WTC11 (cell line): ENCODE measurements around the gene AKT2. TPM values are rescaled to one million over a fixed set of nuclear protein-coding genes. Genes with fewer than 3 reads are reported as not detected.

ENCODE experiments used
- ATAC-seq: fragments of 200-7000 bp; cut with Tn5 transposase; 2 replicates; pipeline ENCODE4 v1.10.0; 2021; ENCODE audit warnings: mild to moderate bottlenecking, moderate library complexity
- CTCF ChIA-PET: fragments of 300-600 bp; sonication (Branson Sonifier 250); formaldehyde crosslinking; loops from one replicate; lab custom pipeline; 2021; ENCODE audit warnings: antibody characterized with exemption; lab: Charles Lee
- POLR2A ChIA-PET: fragments of 350-600 bp; sonication (Branson Sonifier 250); formaldehyde crosslinking; loops from one replicate; lab custom pipeline; 2021; ENCODE audit warnings: antibody characterized with exemption; lab: Charles Lee
- DNase-seq: peaks from one replicate; pipeline ENCODE4 v3.0.0; 2021; ENCODE audit warnings: low spot score
- H3K27ac Mint-ChIP-seq: 2 replicates; pipeline ENCODE4 v1.8.0; 2021; ENCODE audit warnings: mixed read lengths
- H3K27me3 Mint-ChIP-seq: 2 replicates; pipeline ENCODE4 v1.8.0; 2021; ENCODE audit warnings: low read depth, mild to moderate bottlenecking, moderate library complexity, mixed read lengths
- H3K36me3 Mint-ChIP-seq: 2 replicates; pipeline ENCODE4 v1.8.0; 2021; ENCODE audit warnings: mixed read lengths
- H3K4me1 Mint-ChIP-seq: 2 replicates; pipeline ENCODE4 v1.8.0; 2022; ENCODE audit warnings: mixed read lengths
- H3K4me3 Mint-ChIP-seq: 2 replicates; pipeline ENCODE4 v1.8.0; 2021; ENCODE audit warnings: mild to moderate bottlenecking, moderate library complexity, mixed read lengths
- H3K9me3 Mint-ChIP-seq: 2 replicates; pipeline ENCODE4 v1.8.0; 2021; ENCODE audit warnings: mixed read lengths
- ATF1 ChIP-seq: sonication (generic); formaldehyde crosslinking; IDR thresholded peaks from 2 replicates; pipeline ENCODE4 v1.8.1; 2023; ENCODE audit warnings: mild to moderate bottlenecking, moderate library complexity, missing genetic modification reagents
- CREM ChIP-seq: sonication (generic); formaldehyde crosslinking; IDR thresholded peaks from 2 replicates; pipeline ENCODE4 v1.8.1; 2022; ENCODE audit warnings: mild to moderate bottlenecking, missing genetic modification reagents, moderate library complexity
- FOXJ3 ChIP-seq: sonication (generic); formaldehyde crosslinking; IDR thresholded peaks from 2 replicates; pipeline ENCODE4 v1.9.0; 2021; ENCODE audit warnings: missing genetic modification reagents, mild to moderate bottlenecking, borderline replicate concordance
- NFATC4 ChIP-seq: fragments of 250-450 bp; sonication (Bioruptor Pico); IDR thresholded peaks from 2 replicates; pipeline ENCODE4 v1.9.0; 2021; ENCODE audit warnings: mild to moderate bottlenecking
- SMAD4 ChIP-seq: sonication (generic); formaldehyde crosslinking; IDR thresholded peaks from 2 replicates; pipeline ENCODE4 v1.8.0; 2022; ENCODE audit warnings: mild to moderate bottlenecking, missing genetic modification reagents
- SP1 ChIP-seq: sonication (generic); formaldehyde crosslinking; conservative IDR thresholded peaks from 2 replicates; pipeline ENCODE4 v1.8.1; 2022; ENCODE audit warnings: missing genetic modification reagents
- TP53 ChIP-seq: sonication (generic); formaldehyde crosslinking; IDR thresholded peaks from 2 replicates; pipeline ENCODE4 v1.8.1; 2023; ENCODE audit warnings: mild to moderate bottlenecking, missing genetic modification reagents
- ZNF121 ChIP-seq: sonication (generic); formaldehyde crosslinking; IDR thresholded peaks from 2 replicates; pipeline ENCODE4 v1.8.0; 2023; ENCODE audit warnings: missing genetic modification reagents
- ZNF219 ChIP-seq: sonication (generic); formaldehyde crosslinking; IDR thresholded peaks from 2 replicates; pipeline ENCODE4 v1.8.0; 2023; ENCODE audit warnings: missing genetic modification reagents, mild to moderate bottlenecking, borderline replicate concordance
- ZNF263 ChIP-seq: sonication (generic); formaldehyde crosslinking; IDR thresholded peaks from 2 replicates; pipeline ENCODE4 v1.8.1; 2022; ENCODE audit warnings: low read depth, mild to moderate bottlenecking, moderate library complexity, missing genetic modification reagents
- ZNF671 ChIP-seq: fragments of 250-450 bp; sonication (Bioruptor Pico); IDR thresholded peaks from 2 replicates; pipeline ENCODE4 v1.8.0; 2021; ENCODE audit warnings: mild to moderate bottlenecking
- total RNA-seq: library from RNA; stranded (reverse); gene quantifications from 3 replicates; pipeline ENCODE4 v1.2.3, GENCODE V29; 2021
- TF ChIP-seq, protein P1 (sequence below): sonication (generic); formaldehyde crosslinking; IDR thresholded peaks from 2 replicates; pipeline ENCODE4 v1.8.1; 2023; ENCODE audit warnings: mild to moderate bottlenecking, missing genetic modification reagents, moderate library complexity
- TF ChIP-seq, protein P2 (sequence below): fragments of 250-450 bp; sonication (Bioruptor Pico); IDR thresholded peaks from 2 replicates; pipeline ENCODE4 v1.8.0; 2021; ENCODE audit warnings: mild to moderate bottlenecking
- TF ChIP-seq, protein P3 (sequence below): fragments of 250-450 bp; sonication (Bioruptor Pico); IDR thresholded peaks from 2 replicates; pipeline ENCODE4 v1.9.0; 2021; ENCODE audit warnings: mild to moderate bottlenecking
- TF ChIP-seq, protein P4 (sequence below): sonication (generic); formaldehyde crosslinking; IDR thresholded peaks from 2 replicates; pipeline ENCODE4 v1.8.1; 2022; ENCODE audit warnings: low read depth, mild to moderate bottlenecking, moderate library complexity, missing genetic modification reagents, borderline replicate concordance
- TF ChIP-seq, protein P5 (sequence below): fragments of 250-450 bp; sonication (Bioruptor Pico); IDR thresholded peaks from 2 replicates; pipeline ENCODE4 v1.9.0; 2021; ENCODE audit warnings: moderate library complexity, mild to moderate bottlenecking, inconsistent platforms, borderline replicate concordance
- TF ChIP-seq, protein P6 (sequence below): sonication (generic); formaldehyde crosslinking; IDR thresholded peaks from 2 replicates; pipeline ENCODE4 v1.8.0; 2023; ENCODE audit warnings: missing genetic modification reagents, mild to moderate bottlenecking, borderline replicate concordance

The AKT2 gene
- total RNA-seq, 1 experiment from 2014 or later = 156 TPM

DNA sequence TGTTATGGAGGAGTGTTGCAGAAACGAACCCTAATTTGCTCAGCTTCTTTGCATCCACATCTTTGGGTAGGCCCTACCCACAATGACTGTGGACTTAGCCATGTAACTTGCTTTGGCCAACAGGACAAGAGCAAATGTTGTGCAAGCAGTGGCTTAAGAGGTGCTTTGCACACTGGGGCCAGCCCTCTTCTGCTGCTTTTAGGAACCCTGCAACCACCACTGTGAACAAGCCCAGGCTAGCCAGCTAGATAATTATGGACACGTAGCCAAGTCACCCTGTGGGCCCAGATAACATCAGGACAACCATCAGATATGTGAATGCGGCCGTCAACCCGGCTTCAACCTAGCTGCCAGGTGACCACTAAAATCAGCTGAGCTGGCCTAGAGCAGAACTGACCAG is 45.9 kb upstream of the AKT2 start:
- no peak overlapping the region for H3K27ac Mint-ChIP-seq
- no peak for DNase-seq
- ChIA-PET POLR2A (no interaction called here), CTCF (interaction anchor here (0.6 kb wide), 1 partner anchor 61 kb away, joined by 3 read pairs; no protein-coding TSS in a partner anchor)
- no peak overlapping the region for H3K4me3 Mint-ChIP-seq
- no peaks in the 10 kb centered on the region for H3K27me3 Mint-ChIP-seq
- H3K4me1 Mint-ChIP-seq = no peaks in the 10 kb centered on the region
- H3K9me3 Mint-ChIP-seq = no peaks in the 10 kb centered on the region
- TF ChIP-seq NFATC4 (CRISPR knock-in tag) (no peak), SMAD4 (CRISPR knock-in tag) (no peak), SP1 (CRISPR knock-in tag) (no peak)
- TF ChIP-seq, protein P1, sequence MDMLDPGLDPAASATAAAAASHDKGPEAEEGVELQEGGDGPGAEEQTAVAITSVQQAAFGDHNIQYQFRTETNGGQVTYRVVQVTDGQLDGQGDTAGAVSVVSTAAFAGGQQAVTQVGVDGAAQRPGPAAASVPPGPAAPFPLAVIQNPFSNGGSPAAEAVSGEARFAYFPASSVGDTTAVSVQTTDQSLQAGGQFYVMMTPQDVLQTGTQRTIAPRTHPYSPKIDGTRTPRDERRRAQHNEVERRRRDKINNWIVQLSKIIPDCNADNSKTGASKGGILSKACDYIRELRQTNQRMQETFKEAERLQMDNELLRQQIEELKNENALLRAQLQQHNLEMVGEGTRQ (CRISPR knock-in tag) = no peak
- TF ChIP-seq, protein P2, sequence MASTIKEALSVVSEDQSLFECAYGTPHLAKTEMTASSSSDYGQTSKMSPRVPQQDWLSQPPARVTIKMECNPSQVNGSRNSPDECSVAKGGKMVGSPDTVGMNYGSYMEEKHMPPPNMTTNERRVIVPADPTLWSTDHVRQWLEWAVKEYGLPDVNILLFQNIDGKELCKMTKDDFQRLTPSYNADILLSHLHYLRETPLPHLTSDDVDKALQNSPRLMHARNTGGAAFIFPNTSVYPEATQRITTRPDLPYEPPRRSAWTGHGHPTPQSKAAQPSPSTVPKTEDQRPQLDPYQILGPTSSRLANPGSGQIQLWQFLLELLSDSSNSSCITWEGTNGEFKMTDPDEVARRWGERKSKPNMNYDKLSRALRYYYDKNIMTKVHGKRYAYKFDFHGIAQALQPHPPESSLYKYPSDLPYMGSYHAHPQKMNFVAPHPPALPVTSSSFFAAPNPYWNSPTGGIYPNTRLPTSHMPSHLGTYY = no peak
- TF ChIP-seq, protein P3, sequence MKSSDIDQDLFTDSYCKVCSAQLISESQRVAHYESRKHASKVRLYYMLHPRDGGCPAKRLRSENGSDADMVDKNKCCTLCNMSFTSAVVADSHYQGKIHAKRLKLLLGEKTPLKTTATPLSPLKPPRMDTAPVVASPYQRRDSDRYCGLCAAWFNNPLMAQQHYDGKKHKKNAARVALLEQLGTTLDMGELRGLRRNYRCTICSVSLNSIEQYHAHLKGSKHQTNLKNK = no peak
- H3K36me3 Mint-ChIP-seq = peaks cover 36% of the 10 kb centered on the region
- no peak for ATAC-seq

DNA sequence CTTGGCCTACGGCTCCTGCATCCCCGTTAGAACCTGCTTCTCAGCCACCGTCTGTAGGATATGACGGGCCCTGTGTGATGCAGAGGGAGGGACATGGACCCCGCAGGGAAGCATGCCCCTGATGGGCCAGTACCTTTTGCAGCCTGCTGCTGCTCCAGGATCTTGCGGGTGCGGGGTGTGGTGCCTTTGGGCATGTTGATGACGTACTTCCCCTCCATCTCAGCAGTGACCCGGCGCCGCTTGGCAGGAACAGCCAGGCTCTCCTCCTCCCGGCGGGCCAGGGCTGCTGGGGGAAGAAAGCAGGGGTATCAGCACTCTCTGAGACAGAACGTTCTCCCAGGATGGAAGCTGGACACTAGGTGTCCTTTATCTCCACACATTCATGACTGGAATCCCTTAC is 41.1 kb upstream of the AKT2 start:
- Mint-ChIP-seq H3K27me3 (no peaks in the 10 kb centered on the region), H3K27ac (no peak overlapping the region), H3K9me3 (no peaks in the 10 kb centered on the region), H3K36me3 (peaks cover 46% of the 10 kb centered on the region), H3K4me1 (no peaks in the 10 kb centered on the region), H3K4me3 (no peak overlapping the region)
- ChIA-PET POLR2A (no interaction called here), CTCF (interaction anchor here (0.9 kb wide), 1 partner anchor 9 kb away, joined by 3 read pairs; no protein-coding TSS in a partner anchor)
- no peak for ATAC-seq
- no peak for TF ChIP-seq FOXJ3 (CRISPR knock-in tag)
- TF ChIP-seq, protein P4, sequence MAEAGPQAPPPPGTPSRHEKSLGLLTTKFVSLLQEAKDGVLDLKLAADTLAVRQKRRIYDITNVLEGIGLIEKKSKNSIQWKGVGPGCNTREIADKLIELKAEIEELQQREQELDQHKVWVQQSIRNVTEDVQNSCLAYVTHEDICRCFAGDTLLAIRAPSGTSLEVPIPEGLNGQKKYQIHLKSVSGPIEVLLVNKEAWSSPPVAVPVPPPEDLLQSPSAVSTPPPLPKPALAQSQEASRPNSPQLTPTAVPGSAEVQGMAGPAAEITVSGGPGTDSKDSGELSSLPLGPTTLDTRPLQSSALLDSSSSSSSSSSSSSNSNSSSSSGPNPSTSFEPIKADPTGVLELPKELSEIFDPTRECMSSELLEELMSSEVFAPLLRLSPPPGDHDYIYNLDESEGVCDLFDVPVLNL (CRISPR knock-in tag) = no peak
- TF ChIP-seq, protein P5, sequence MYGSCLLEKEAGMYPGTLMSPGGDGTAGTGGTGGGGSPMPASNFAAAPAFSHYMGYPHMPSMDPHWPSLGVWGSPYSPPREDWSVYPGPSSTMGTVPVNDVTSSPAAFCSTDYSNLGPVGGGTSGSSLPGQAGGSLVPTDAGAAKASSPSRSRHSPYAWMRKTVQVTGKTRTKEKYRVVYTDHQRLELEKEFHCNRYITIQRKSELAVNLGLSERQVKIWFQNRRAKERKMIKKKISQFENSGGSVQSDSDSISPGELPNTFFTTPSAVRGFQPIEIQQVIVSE = no peak
- no peak for TF ChIP-seq ZNF219 (CRISPR knock-in tag)
- no peak for TF ChIP-seq ZNF263 (CRISPR knock-in tag)
- TF ChIP-seq ZNF671 (CRISPR knock-in tag) = no peak
- TF ChIP-seq CREM (CRISPR knock-in tag) = no peak
- no peak for DNase-seq

DNA sequence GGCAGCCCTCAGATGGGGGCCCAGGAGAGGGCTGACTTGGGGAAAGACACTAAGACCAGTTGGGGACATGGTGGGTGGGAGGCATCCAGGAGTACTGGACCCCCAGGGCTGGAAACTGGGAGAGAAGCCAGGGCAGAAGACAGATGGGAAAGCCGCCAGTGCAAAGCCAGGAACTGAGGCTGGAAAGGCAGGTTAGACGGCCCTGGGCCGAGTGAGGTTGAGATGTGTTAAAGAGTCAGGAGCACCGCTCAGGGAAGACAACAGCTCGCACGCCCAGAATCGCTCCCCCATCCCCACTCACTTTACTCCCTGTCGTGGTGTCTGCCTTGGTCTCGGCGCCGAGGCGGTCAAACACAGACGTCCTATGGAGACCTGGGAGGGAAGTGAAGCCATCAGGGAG is 38.6 kb upstream of the AKT2 start:
- TF ChIP-seq, protein P4 (CRISPR knock-in tag) = no peak
- TF ChIP-seq, protein P6, sequence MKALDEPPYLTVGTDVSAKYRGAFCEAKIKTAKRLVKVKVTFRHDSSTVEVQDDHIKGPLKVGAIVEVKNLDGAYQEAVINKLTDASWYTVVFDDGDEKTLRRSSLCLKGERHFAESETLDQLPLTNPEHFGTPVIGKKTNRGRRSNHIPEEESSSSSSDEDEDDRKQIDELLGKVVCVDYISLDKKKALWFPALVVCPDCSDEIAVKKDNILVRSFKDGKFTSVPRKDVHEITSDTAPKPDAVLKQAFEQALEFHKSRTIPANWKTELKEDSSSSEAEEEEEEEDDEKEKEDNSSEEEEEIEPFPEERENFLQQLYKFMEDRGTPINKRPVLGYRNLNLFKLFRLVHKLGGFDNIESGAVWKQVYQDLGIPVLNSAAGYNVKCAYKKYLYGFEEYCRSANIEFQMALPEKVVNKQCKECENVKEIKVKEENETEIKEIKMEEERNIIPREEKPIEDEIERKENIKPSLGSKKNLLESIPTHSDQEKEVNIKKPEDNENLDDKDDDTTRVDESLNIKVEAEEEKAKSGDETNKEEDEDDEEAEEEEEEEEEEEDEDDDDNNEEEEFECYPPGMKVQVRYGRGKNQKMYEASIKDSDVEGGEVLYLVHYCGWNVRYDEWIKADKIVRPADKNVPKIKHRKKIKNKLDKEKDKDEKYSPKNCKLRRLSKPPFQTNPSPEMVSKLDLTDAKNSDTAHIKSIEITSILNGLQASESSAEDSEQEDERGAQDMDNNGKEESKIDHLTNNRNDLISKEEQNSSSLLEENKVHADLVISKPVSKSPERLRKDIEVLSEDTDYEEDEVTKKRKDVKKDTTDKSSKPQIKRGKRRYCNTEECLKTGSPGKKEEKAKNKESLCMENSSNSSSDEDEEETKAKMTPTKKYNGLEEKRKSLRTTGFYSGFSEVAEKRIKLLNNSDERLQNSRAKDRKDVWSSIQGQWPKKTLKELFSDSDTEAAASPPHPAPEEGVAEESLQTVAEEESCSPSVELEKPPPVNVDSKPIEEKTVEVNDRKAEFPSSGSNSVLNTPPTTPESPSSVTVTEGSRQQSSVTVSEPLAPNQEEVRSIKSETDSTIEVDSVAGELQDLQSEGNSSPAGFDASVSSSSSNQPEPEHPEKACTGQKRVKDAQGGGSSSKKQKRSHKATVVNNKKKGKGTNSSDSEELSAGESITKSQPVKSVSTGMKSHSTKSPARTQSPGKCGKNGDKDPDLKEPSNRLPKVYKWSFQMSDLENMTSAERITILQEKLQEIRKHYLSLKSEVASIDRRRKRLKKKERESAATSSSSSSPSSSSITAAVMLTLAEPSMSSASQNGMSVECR = no peak
- TF ChIP-seq ZNF121 (CRISPR knock-in tag) (no peak), ZNF671 (CRISPR knock-in tag) (no peak), TP53 (CRISPR knock-in tag) (no peak), ATF1 (CRISPR knock-in tag) (no peak)
- TF ChIP-seq, protein P2 = no peak
- no peaks in the 10 kb centered on the region for H3K4me1 Mint-ChIP-seq
- ATAC-seq = no peak
- peaks cover 38% of the 10 kb centered on the region for H3K36me3 Mint-ChIP-seq
- H3K4me3 Mint-ChIP-seq = no peak overlapping the region
- no peak overlapping the region for H3K27ac Mint-ChIP-seq
- DNase-seq = no peak
- POLR2A ChIA-PET = no interaction called here
- H3K27me3 Mint-ChIP-seq = no peaks in the 10 kb centered on the region
- no peaks in the 10 kb centered on the region for H3K9me3 Mint-ChIP-seq
- CTCF ChIA-PET = interaction anchor here (1.6 kb wide), 1 partner anchor 18 kb away, joined by 3 read pairs; no protein-coding TSS in a partner anchor
